Fibroblast of mammary gland (primary cell): ENCODE data around the gene DOK7.

Source experiments
- DNase-seq: peaks from one replicate; pipeline ENCODE4 v3.0.0-alpha.2; 2010; ENCODE audit warnings: low read depth
- H3K4me3 ChIP-seq: 2 replicates; pipeline ENCODE4 v1.5.1; 2011; ENCODE audit warnings: low read depth, mild to moderate bottlenecking, low read length, moderate library complexity; ENCODE audit not compliant: control insufficient read depth
- TF ChIP-seq, protein P1 (sequence below): conservative IDR thresholded peaks from 2 replicates; pipeline ENCODE4 v1.5.1; 2011; ENCODE audit warnings: low read depth, low read length, inconsistent platforms; ENCODE audit not compliant: control insufficient read depth, insufficient read depth

Gene DOK7

GRCh38 chr4:3512719-3513118 lies 49.6 kb downstream of the DOK7 start:
- H3K4me3 ChIP-seq = no peak overlapping the region
- TF ChIP-seq, protein P1, sequence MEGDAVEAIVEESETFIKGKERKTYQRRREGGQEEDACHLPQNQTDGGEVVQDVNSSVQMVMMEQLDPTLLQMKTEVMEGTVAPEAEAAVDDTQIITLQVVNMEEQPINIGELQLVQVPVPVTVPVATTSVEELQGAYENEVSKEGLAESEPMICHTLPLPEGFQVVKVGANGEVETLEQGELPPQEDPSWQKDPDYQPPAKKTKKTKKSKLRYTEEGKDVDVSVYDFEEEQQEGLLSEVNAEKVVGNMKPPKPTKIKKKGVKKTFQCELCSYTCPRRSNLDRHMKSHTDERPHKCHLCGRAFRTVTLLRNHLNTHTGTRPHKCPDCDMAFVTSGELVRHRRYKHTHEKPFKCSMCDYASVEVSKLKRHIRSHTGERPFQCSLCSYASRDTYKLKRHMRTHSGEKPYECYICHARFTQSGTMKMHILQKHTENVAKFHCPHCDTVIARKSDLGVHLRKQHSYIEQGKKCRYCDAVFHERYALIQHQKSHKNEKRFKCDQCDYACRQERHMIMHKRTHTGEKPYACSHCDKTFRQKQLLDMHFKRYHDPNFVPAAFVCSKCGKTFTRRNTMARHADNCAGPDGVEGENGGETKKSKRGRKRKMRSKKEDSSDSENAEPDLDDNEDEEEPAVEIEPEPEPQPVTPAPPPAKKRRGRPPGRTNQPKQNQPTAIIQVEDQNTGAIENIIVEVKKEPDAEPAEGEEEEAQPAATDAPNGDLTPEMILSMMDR = no peak
- no peak for DNase-seq

DNA sequence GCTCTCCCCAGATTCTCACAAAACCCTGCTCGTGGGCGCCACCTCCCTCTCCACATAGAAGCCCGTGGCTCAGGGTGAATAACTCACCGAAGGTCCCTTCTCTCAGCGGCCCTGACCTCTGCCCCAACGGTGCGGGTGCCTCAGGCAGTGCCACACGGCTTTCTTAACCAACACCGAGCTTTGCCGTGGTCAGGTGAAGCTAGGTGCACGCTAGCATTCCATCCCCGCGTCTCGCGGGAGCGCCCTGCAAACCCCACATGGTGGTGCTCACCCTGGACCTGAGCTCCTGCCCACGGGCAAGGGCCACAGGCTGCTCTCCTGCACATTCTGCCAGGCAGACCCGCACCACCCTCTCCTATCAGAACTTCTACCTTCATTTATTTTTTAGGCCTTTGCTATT lies 50.7 kb downstream of the DOK7 start:
- no peak overlapping the region for H3K4me3 ChIP-seq
- DNase-seq = no peak
- TF ChIP-seq, protein P1 = no peak

GRCh38 chr4:3514221-3514780 lies 51.2 kb downstream of the DOK7 start:
- DNase-seq = no peak
- TF ChIP-seq, protein P1 = no peak
- H3K4me3 ChIP-seq = no peak overlapping the region

- no peak for DNase-seq
- no peak overlapping the region for H3K4me3 ChIP-seq
- TF ChIP-seq, protein P1 = no peak
Measured at GRCh38 chr4:3514806-3515501, 51.8 kb downstream of the DOK7 start.

DNA sequence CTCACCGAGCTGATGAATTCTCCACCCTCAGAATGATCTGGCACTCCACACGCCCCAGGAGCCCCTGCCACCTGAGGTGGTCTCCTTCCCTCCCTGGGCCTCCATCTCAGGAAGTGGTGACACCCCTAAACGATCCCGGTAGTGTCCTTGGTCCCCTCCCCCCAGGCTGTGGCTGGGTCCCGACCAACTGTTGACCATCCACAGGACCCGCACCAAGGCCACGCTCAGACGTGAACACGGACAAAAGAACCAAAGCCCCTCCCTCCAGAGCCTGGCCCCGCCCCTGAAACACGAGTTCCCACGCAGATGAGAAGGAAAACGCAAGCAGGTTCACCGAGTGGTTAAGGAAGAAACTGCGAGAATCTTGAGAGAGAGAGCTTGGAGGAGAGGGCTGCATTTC lies 52.5 kb downstream of the DOK7 start:
- no peak overlapping the region for H3K4me3 ChIP-seq
- TF ChIP-seq, protein P1 = no peak
- DNase-seq = no peak

DNA sequence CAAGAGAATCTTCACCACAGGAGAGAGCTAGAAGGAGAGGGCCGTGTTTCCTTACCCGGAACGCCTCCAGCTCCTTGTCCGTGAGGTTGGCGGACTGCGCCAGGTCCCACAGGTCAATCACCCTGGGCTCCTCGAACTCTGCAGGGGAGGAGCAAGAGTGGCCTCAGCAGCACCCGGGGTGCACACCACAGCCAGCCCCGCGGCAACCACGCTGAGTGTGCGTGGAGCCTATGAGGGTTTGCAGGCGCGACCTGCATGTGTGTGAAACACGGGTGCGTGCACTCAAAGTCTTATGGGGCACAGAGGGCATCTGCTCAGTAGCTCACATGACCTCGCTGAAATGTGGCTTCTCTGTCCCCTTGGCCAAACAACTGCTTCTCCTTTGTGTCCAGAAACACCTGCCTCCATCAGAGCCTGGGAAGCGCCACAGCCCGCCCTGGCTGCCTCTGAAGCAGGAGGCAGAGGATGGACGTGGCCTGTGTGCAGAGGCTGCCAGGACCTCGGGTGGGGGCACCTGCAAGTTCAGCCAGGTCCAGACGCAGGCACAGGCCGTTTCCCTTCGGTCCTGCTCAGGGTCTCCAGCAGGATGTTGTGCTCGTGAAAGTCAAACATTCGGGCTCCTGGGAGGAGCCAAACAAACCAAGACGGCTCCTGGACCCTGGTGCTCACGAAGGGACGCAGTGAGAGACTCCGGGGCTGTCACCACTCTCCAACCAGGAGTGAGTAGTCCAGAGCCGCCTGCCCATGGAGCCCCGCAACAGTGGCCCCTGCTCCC lies 53.1 kb downstream of the DOK7 start:
- no peak overlapping the region for H3K4me3 ChIP-seq
- TF ChIP-seq, protein P1 = no peak
- no peak for DNase-seq
